B cell (primary cell): ENCODE measurements around the gene PITPNM1.

Experiments
- EZH2 ChIP-seq: IDR thresholded peaks from 2 replicates; pipeline ENCODE4 v1.6.1; 2012; ENCODE audit warnings: borderline replicate concordance, low read depth, mild to moderate bottlenecking, moderate library complexity, low read length; ENCODE audit not compliant: insufficient read depth, poor library complexity, severe bottlenecking
- TF ChIP-seq, protein P1 (sequence below): fragments of 200-600 bp; IDR thresholded peaks from one replicate; pipeline ENCODE4 v1.8.0; 2022; ENCODE audit warnings: antibody characterized with exemption, mild to moderate bottlenecking

DNA sequence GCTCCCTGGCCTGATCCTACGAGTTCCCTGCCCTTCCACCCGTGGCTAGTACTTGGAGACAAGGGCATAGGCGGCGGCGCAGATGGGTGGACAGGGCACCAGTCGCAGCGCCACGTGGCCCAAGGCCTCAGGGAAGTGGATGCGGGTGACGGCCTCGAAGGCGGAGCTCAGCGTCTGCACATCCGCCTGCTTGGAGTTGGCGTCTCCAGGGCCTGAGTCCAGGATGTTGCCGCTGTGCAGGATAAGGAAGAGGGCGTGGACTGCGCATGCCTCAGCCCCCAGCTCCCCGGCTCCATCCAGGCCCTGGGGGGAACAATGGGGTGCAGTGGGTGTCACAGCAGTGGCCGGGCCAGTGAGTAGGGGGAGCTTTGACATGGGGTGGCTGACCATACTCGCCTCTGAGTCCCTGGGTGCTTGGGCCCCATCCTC is 6.6 kb downstream of the PITPNM1 start:
- TF ChIP-seq, protein P1, sequence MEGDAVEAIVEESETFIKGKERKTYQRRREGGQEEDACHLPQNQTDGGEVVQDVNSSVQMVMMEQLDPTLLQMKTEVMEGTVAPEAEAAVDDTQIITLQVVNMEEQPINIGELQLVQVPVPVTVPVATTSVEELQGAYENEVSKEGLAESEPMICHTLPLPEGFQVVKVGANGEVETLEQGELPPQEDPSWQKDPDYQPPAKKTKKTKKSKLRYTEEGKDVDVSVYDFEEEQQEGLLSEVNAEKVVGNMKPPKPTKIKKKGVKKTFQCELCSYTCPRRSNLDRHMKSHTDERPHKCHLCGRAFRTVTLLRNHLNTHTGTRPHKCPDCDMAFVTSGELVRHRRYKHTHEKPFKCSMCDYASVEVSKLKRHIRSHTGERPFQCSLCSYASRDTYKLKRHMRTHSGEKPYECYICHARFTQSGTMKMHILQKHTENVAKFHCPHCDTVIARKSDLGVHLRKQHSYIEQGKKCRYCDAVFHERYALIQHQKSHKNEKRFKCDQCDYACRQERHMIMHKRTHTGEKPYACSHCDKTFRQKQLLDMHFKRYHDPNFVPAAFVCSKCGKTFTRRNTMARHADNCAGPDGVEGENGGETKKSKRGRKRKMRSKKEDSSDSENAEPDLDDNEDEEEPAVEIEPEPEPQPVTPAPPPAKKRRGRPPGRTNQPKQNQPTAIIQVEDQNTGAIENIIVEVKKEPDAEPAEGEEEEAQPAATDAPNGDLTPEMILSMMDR, result no peak
- TF ChIP-seq EZH2, result no peak
